KG1 (cell line): Measurements from ENCODE around the gene ZNF680.
"Not testable (repeated sequence)": the region's sequence is repeated elsewhere in the genome, so short reads cannot be mapped to it uniquely, and the experiment has no call there.

Source experiments
- DNase-seq: peaks from one replicate; lab custom pipeline; 2025; lab: John Stamatoyannopoulos, UW

The ZNF680 gene

GRCh38 chr7:64555046-64555445 lies 7.8 kb downstream of the ZNF680 start:
- DNase-seq: no peak

- not testable (repeated sequence) for DNase-seq
Observed at GRCh38 chr7:64554188-64554587, 8.7 kb downstream of the ZNF680 start.

GRCh38 chr7:64551375-64552142 lies 11.3 kb downstream of the ZNF680 start:
- no peak for DNase-seq

- DNase-seq: no peak
Observed at GRCh38 chr7:64544010-64544409, 18.9 kb downstream of the ZNF680 start.

GRCh38 chr7:64541438-64542359 lies 21.2 kb downstream of the ZNF680 start:
- no peak for DNase-seq

GRCh38 chr7:64533756-64534155 lies 29.1 kb downstream of the ZNF680 start:
- no peak for DNase-seq

DNA sequence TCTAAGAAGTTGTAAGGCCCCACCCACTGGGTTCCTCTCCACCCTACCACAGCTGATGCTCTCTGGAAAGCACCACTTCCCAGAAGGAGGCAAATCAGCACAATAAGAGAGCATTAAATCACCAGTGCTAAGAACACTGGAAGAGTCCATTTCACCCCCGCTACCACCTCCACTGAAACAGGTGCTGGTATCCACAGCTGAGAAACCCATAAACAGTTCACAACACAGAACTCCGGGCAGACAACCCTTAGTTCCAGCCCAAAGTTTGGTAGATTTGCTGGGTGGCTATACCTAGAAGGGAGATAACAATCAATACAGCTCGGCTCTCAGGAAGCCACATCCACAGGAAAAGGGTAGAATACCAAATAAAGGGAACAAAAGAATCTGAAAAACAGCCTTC lies 34.1 kb downstream of the ZNF680 start:
- DNase-seq: peak; percentile 11

DNA sequence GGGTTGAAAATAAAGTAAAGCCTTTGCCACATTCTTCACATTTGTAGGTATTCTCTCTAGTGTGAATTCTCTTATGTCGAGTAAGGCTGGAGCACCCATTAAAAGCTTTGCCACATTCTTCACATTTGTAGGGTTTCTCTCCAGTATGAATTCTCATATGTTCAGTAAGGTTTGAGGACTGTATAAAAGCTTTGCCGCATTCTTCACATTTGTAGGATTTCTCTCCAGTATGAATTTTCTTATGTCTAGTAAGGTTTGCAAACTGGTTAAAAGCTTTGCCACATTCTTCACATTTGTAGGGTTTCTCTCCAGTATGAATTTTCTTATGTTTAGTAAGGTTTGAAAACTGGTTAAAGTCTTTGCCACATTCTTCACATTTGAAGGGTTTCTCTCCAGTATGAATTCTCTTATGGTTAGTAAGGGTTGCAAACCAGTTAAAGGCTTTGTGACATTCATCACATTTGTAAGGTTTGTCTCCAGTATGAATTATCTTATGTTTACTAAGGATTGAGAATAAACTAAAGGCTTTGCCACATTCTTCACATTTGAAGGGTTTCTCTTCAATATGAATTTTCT lies 41.4 kb downstream of the ZNF680 start:
- DNase-seq: no peak

DNA sequence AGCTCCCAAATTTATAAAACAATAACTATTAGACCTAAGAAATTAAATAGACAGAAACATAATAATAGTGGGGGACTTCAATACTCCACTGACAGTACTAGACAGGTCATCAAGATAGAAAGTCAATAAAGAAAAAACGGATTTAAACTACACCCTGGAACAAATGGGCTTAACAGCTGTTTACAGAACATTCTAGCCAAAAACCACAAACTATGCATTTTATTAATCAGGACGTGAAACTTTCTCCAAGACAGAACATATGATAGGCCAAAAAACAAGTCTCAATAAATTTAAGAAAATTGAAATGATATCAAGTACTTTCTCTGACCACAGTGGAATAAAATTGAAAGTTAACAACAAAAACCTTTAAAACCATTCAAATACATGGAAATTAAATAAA lies 46.4 kb downstream of the ZNF680 start:
- no peak for DNase-seq

- no peak for DNase-seq
Observed at GRCh38 chr7:64515781-64516180, 47.1 kb downstream of the ZNF680 start.

- no peak for DNase-seq
Observed at GRCh38 chr7:64515330-64515729, 47.5 kb downstream of the ZNF680 start.

DNA sequence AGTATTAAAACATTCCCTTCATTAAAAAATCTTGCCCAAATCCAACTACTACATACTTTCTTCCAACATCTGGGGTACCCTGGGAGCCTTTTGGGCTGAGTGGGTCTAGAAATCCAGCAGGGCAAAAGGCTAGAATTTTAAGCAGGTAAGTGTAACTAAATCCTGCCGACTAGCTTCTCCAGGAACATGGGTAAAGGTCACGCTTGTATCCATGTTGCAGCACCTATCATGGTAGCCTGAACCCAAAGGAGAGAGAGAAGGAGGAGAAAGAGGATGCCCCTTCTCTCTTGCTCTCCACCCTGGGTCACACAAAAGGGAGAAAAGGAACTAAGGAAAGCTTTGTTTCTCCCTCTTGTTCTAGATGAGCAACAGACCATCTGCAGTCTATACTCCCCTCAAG lies 53.3 kb downstream of the ZNF680 start:
- no peak for DNase-seq

DNA sequence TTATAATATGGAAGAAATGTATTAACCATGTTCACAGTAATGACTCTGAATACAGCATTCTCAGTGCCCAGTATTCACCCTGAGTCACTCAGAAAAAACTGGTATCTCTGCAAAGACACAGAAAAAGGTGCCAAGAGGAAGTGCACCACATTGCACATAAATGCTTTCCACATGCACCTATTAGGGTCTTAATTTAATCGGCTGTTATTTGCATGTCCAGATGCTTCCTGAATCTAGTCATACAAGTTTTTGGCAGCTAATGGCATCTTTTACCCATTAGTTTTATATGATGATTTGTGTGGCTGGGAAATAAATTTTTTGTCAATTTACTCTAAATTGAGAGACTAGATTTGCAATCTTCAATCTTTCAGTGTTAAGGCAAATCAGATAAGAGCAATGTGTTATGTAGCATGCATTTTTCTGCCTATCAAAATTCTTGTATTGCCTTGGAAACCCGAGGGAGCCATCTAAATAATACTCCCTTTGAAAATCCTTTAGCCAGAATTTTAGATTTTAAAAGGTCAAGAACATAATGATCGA lies 58.2 kb downstream of the ZNF680 start:
- no peak for DNase-seq

- no peak for DNase-seq
Observed at GRCh38 chr7:64498270-64498669, 64.6 kb downstream of the ZNF680 start.

DNA sequence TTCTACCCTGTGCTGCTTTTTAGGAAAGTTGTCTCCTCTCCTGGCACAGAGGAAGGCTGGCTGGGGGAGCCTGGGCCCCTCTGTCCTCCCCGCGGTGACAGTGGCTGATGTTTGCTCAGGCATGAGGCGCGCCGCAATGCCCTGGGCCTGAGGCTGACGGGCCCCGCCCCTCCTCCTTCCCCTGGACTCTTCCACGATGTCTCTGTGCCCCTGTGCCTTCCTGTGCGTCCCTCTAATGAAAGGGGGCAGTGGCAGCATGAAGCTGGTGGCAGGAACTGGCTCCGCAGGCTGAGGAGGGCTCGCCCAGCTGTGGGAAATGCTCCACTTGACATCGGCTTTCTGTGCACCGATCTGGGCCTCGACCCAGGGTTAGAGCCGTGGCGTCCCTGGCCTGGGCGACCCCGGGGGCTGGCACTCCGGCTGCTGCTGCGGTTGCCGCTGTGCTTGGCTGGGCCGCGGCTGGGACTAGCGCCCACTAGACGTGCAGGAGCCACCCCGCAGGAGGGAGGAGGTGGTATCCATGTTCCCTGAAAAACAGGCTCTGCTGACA lies 67.9 kb downstream of the ZNF680 start:
- no peak for DNase-seq

GRCh38 chr7:64485623-64486022 lies 77.2 kb downstream of the ZNF680 start:
- DNase-seq: no peak
